WI38 (cell line): Measurements from ENCODE around the gene PAK6.

Experiments
- H3K4me3 ChIP-seq: 2 replicates; pipeline ENCODE4 v1.5.1; 2011; ENCODE audit warnings: low read depth, mild to moderate bottlenecking, control low read depth, low read length
- CTCF ChIP-seq: IDR thresholded peaks from 2 replicates; pipeline ENCODE4 v1.5.1; 2012; ENCODE audit warnings: low read depth, mild to moderate bottlenecking, control low read depth, low read length

The PAK6 gene

DNA sequence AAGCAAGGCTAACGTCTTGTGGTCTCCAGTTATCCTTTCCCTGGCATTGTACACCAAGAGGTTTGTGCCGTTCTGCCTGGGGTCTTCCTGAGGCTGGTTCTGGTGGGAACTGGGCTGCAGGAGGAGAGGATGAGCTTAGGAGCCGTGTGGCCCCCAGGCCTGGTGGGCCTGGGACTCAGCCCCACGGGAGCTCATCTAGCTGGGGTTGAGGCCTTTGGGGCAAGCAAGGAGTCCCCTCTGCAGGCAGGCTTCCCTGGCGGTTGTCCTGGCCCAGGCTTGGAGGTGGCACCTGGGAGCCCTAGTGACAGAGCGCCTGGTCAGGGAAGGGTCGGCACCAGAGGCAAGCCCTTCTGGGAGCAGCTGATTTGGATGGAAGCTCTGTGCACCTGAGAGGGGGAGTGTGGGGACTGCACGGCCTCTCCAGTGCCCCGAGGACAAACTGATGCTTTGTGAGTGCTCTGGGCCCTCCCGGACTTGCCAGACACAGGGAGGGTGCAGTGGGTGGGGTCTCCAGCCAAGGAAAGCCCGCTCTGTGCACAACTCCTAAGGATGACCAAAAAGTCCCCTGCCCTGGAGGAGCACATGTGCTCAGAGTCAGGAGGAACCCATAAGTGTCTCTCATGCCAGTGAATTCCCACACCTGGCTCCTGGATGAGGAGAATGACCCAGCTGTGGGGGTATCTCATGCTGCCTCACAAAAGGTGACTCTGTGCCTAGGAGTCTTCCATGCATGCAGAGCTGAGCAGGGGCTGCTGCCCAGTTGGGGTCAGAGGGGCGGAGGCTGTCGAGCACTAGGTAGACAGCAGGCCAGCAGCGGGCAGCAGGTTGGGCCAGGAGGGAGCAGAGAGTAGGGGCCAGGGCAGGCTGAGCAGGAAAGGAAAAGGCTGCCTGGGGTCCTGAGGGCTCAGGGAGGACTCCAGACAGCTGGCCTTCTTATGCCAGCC is 2.7 kb downstream of the PAK6 start:
- H3K4me3 ChIP-seq, result no peak overlapping the region
- no peak for TF ChIP-seq CTCF

GRCh38 chr15:40242213-40242599 is 3.3 kb downstream of the PAK6 start:
- H3K4me3 ChIP-seq, result no peak overlapping the region
- no peak for TF ChIP-seq CTCF

- no peak overlapping the region for H3K4me3 ChIP-seq
- TF ChIP-seq CTCF, result no peak
Measured at GRCh38 chr15:40242601-40243000, 3.7 kb downstream of the PAK6 start.

DNA sequence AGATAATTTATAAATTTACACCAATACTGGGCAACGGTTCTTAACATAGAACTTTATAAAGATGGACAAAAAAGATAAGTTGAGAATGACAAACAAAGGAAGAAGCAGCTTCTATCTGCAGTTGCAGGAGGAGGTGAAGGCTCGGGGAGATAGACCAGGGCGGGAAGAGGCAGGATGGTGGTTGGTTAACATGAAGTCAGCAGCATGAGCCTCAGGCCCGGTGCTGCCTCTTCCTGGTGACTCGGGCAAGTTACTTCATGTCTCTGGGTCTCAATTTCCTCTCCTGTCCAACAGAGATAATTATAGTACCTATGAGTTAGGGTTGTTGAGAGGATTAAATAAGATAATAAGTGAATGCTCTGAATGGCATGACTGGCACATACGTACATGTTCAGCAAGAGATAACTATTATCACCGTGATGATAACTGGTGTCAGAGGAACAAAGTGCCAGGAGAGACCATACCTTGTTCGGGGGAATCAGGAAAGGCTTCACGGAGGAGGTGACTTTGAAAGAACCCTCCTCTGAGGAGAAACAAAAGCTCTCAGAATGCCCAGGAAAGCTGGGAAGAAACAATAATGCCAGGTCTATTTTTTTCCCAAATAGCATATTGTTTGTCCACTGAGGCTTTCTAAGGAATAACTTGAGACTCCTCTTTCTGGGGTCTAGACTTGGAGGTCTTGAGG is 4.4 kb downstream of the PAK6 start:
- no peak for TF ChIP-seq CTCF
- H3K4me3 ChIP-seq, result no peak overlapping the region

- no peak for TF ChIP-seq CTCF
- no peak overlapping the region for H3K4me3 ChIP-seq
Measured at GRCh38 chr15:40244961-40245523, 6.2 kb downstream of the PAK6 start.

GRCh38 chr15:40245666-40246450 is 7.0 kb downstream of the PAK6 start:
- no peak for TF ChIP-seq CTCF
- no peak overlapping the region for H3K4me3 ChIP-seq
